ENCODE data around the gene ATXN7L3.

DNA sequence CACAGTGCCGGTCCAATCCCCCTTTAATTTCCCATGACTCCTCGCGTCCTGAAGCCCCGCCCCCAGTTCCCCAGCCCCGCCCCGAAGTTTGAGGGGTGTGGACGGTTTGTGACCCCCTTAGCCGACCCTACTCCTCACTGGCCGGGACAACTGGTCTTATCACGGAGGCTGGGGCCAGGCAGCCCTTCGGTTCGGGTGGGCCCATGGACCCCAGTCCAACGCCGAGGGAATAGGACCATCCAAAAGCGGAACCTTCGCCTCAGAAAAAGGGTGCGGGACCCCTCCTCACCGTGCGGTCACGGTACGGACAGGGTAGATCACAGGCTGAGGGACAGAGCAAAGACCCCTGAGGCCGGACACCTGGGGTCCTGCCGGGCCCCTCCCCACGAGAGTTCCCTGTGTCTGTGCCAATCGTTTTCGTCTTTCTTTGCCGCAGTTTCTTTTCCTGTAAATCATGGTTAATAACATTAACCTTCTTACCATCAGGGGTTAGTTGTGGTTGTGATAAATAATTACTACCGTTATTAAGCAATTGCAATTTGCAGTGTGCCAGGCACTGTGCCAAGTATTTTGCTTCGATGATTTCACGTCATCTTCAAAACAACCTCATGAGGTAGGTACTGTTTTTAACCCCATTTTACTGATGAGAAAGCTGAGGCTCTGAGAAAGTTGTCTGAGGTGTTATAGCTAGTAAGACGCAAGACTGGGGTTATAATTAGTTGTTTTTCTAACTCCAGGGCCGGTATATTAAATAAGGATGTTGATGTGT lies 12.4 kb downstream of the ATXN7L3 start:
- TF ChIP-seq, protein P1, sequence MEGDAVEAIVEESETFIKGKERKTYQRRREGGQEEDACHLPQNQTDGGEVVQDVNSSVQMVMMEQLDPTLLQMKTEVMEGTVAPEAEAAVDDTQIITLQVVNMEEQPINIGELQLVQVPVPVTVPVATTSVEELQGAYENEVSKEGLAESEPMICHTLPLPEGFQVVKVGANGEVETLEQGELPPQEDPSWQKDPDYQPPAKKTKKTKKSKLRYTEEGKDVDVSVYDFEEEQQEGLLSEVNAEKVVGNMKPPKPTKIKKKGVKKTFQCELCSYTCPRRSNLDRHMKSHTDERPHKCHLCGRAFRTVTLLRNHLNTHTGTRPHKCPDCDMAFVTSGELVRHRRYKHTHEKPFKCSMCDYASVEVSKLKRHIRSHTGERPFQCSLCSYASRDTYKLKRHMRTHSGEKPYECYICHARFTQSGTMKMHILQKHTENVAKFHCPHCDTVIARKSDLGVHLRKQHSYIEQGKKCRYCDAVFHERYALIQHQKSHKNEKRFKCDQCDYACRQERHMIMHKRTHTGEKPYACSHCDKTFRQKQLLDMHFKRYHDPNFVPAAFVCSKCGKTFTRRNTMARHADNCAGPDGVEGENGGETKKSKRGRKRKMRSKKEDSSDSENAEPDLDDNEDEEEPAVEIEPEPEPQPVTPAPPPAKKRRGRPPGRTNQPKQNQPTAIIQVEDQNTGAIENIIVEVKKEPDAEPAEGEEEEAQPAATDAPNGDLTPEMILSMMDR (IDR thresholded peaks at IDR 0.05; ENCODE audit: low read length): no peak
- TF ChIP-seq EZH2 (IDR thresholded peaks at IDR 0.05; ENCODE audit: borderline replicate concordance, low read length): no peak
